ENCODE measurements around the gene TMEM163.

Gene TMEM163

DNA sequence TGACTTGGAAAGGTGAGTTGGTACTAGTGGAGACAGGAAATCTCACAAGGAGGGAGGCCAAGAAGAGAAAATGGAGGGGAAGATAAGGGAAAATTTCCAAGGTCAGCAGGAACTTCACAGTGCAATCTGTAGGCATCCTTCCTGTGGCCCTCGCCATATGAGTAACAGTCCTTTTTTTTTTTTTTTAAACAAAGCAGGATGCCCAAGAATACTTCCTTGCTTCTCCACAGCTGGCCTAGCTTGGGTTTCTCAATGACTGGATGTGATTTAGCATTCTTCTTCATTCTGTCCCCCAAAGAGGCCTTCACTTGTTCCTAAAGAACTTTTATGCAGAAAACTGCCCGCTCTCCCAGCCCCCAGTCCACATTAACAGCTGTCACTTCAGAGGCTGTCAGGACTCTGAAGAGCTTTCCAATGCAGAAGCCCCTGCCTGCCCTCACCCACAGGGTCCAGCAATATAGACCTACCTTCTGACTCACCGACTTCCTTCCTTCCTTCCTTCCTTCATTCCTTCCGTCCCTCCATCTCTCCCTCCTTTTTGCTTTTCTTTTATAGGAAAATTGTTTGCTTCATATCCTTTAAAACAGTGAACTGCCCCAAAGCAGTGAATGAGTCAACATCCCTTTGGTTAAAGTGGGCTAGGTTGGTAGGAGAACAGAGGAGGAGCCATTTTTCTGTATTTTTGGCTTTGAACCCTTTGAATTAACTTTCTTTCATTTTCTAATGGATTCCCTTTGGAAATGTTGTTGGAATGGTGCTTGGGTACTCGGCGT lies 292.9 kb downstream of the TMEM163 start:
- no peak for FAIRE-seq

DNA sequence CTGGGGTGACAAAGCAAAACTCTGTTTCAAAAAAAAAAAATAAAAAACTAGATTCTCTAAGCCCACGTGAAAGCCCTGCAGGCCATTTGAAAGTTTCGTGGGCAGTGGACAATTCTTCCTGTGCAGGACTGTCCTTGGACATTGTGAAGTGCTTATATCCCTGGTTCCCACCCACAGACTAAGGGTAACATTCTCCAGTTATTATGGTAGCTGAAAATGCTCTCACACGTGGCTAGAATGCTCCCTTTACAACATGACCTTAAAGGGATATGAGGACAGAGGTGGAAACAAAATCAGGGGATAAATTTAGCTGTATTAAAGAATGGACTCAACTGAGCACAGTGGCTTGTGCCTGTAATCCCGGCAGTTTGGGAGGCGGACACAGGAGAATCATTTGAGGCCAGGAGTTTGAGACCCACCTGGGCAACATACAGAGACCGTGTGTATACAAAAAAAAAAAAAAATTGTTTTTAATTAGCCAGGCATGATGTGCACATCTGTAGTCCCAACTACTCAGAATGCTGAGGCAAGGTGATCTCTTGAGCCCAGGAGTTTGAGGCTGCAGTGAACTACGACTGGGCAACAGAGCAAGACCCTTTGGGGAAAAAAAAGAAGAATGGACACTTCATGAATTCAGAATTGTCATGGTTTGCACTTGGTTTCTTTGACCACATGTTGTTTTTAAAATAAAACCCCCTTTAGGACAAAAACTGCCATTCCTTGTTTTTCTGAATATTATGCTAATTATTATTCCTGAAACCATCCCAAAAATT lies 297.1 kb downstream of the TMEM163 start:
- no peak for FAIRE-seq

DNA sequence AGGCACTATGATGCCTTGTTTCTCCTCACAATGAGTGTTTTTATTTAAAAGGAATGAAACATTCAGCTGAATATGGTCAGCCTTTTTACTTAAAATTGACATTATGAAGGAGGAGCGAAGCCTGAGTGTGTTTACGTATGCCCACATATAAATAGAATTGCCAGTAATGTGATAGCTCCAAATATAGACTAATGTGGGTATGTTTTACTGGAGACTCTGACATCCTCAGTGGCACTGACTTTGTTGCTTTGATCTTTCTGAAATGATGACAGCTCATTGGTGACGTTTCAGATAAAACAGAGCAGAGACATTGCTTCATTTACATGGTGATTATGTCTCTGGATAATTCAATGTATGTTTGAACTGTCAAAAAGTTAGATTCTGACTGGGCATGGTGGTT lies 297.9 kb downstream of the TMEM163 start:
- no peak for FAIRE-seq

DNA sequence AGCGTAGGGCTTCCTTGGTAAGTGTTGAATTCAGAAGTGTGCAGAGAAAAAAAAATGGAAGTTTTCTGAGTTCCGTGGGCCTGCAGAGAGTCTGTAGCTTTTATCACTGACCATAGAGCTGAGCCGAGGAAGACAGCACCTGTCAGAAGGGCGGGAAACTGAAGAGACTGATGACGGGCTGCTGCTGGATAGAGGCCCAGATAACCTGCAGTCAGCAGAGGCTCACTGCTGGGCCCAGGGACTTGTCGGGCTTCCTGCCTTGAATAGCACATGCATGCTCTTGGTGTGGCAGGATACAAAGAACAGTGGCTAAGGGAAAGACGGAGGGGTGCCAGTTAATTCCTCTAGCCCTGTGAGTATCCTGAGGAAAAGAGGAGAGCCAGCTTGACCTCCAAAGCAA lies 298.5 kb downstream of the TMEM163 start:
- no peak for FAIRE-seq

DNA sequence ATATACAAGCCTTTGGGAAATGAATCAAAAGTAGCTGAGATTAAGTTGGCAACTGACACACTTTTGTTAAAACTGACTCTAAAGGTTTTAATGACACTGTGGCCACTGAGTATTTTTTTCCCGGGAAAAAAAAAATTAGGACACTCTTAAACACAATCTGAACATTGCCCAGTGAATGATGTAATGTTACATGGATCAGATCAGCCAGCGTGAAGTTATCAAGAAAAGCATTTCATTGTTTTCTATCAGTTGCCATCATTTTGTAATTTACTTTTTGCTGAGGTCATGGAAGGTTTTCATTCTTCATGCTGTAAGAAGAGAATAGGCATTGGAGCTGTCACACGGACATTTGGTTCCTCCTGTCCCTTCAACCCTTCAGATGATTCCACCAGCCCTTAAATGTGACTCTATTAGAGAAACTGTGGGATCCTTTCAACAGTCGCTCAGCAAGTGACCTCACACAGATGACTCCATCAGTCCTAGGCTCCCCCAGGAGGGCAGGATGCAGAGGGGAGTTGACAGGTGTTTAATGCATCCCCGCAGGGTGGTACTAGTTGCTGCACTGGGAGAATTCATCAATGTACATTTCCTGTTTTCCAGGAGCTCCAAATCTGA lies 300.7 kb downstream of the TMEM163 start:
- no peak for FAIRE-seq

DNA sequence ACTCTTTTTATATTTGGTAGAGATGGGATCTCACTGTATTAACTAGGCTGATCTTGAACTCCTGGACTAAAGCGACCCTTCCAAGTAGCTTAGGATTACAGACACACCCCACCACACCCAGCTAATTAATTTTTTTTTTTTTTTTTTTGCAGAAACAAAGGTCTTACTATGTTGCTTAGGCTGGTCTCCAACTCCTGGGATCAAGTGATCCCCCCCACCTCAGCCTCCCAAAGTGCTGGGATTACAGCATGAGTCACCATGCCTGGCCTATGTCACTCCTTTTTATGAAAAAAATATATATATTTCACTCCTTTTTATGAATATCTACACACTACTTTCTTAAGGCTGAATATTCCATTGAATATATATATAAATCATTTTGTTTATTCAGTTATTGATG lies 302.2 kb downstream of the TMEM163 start:
- no peak for FAIRE-seq

DNA sequence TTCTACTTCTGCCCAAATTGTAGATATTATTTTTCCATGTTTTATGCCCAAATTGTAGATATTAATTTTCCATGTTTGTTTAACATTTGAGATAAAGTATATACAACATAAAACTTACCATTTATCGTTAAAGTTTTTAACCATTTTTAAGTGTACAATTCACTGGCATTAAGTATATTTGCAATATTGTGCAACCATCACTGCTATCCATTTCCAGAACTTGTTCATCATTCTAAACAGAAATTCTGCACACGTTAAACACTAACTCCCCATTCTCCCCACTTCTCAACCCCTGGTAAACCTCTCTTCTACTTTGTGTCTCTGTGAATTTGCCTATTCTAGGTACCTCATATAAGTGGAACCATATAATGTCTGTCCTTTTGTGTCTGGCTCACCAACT lies 302.8 kb downstream of the TMEM163 start:
- FAIRE-seq, result no peak

DNA sequence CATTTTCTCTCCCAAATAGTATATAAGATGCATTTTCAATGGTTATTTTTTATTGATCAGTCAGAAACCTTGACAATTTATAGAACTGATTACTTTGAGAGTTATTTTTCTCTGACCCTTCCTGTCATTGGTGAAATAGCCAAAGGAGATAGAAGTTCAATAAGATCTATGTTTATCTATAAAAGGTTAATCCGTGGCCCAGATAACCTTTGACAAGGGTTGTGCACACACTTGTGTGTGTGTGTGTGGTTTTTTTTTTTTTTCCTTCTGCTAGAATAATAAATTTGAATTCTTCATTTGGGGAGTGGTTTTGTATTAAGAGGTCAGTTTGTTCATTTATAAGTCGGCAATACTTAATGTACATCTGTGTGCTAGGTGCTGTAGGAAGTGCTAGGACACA lies 304.9 kb downstream of the TMEM163 start:
- no peak for FAIRE-seq

DNA sequence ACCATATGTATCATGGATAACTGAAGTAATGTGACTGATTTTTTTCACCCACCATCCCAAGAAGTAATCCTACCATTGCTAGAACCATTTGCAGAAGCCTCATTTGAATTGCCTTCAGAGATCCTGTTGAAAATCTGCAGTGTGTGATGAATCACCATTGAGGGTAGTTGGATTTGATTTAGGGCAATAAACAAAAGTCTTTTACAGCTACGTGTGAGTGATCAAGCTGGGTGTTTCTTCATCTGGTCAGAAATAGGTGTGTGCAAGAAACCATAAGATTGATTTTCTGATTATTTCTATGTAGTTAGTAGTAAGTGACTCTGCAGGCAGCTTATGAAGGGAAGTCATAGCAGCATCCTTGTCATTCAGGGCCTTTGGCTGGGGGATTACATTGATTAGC lies 305.4 kb downstream of the TMEM163 start:
- FAIRE-seq, result no peak

DNA sequence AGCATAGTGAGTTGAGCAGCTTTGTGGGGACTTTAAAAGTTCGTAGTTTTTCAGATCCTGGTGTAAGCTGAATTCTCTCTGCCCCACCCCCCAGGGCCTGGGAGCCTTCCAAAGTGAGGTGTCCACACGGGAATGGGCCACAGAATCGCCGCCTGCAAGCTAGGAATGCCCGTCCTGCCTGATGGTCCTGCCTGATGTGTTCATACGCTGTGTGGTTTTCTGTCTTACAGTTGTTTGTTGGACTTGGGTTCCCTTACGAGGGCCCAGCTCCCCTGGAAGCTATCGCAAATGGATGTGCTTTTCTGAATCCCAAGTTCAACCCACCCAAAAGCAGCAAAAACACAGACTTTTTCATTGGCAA lies 306.2 kb downstream of the TMEM163 start:
- FAIRE-seq, result no peak

DNA sequence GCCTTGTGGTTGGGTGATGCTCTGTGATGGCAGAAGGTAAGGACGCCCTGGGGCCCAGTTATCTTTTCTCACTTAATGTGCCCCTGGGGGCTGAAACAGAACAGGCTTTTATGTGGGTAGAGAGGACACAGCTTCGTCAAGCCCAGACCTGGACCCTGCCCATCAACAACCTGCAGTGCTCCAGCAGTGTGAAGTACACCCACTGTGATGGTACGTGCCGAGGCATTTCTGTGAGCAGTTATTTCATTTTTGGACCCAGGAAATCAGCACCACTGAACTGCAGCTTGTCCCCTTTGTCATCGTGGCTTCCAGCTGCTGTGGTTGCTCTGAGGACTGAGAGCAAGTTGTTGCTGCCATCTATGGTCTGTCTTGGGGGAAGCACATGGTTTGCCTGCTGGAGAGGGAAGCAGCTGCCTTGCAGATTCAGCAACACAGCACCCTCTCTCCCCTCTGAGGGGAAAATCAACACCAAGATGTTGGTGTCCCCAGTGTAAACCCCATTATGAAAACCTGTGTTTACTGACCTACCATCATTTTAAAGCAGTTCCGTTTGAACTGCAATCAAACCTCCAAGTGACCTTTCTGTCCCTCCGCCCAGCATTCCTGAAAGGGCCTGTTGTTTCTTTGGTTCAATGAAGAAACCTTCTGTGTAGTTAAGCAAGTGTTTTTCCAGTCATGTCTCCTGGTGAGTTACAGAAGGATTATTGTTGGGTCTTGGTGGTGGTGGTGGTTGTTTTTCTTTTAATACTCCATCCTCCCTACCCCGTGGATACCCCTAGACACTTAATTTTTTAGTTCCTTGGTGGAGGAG lies 306.8 kb downstream of the TMEM163 start:
- FAIRE-seq, result no peak

DNA sequence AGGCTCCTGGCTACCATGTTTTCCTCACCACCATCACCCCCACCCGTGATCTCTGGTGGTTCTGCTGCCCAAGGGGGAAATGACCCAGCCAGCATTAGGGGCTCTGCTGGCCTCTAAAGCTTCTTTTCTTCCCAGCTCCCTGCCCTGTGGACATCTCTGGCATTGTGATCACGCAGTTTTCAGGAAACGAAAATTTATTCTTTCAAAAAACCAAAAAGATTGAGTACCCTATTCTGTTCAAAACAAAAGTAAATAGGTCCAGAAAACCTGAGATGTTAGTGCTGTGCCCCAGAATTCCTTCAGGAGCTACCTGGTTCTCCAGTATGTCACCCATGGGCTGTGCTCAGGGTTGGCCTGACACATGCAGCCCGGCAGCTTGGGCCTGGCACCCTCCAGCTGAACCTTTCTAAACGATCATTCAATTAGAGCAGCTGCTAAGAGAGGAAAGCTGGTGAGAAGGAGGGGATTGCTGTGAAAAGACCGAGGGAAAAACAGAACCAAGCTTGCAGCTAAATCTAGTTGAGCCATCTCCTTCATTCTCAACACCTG lies 307.4 kb downstream of the TMEM163 start:
- FAIRE-seq, result no peak

DNA sequence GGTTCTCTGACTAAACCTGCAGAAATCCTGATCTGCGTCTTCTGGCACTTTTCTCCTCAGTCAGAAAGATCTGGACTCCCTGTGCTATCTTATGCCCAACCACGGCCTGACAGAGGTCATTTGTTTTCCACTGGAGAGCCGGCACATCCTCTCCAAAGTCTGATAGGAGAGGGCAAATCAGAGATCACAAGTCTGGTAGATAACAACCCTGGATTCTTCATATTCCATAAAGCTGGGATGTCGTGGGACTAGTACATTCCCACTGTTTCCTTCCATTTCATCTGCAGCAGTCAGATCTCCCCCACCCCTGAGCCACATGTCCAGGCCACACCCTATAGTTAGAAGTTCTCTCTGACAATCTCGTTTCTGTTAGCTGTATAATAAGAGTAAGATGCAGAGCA lies 308.0 kb downstream of the TMEM163 start:
- no peak for FAIRE-seq

DNA sequence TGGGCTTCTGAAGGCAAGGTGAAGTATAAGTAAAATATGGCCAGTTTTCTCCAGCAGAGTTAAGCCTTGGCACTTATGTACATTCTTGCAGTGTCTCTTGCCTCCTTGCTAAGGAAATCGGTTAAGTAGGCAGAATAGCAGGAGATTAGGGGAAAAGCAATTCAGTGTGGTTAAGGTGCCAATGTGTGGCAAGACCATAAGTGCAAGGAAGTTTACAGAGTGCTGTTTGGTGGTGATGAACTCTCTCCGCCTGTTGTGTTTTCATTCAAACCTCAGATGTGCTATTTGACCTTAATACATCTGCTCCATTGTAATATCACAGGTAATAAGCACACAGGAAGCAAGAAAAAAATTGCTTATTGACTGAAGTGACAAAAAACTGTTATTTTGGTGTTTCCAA lies 308.8 kb downstream of the TMEM163 start:
- no peak for FAIRE-seq

DNA sequence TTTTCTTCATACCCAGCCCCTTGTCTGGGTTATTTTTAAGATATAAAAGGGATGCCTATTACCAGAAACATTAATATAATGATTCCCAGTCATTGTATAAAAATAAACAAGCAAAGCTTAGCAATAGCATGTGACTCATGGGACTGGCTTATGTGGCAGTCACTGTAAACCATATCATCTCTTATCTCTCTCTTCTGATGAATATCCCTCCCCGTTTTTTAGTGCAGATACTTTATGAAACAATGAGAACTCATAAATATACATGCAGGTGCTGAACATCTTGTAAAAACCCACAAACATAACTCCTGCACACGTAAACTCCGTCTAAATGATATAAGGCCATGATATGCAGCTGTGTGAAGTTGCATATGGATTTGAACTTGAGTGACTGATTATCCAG lies 310.0 kb downstream of the TMEM163 start:
- FAIRE-seq, result no peak

DNA sequence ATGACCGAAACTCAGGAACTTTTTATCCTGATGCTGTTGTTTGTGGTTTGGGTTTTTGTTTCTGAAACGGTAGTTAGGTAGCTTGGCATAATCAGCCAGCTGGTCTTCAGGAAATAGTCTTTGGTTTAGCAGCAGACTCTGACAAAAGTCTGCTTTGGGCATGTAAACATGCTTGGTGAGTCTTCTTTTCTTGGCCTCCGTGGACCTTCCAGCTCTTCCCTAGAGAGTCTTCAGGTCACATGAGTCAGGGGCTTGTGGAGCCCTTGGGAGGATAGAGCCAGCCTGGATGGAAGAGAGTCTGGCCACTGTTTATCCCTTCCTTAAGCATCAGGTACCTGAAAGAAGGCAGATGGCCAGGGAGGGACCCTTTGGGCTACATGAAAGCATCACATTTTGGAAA lies 310.4 kb downstream of the TMEM163 start:
- FAIRE-seq, result no peak

DNA sequence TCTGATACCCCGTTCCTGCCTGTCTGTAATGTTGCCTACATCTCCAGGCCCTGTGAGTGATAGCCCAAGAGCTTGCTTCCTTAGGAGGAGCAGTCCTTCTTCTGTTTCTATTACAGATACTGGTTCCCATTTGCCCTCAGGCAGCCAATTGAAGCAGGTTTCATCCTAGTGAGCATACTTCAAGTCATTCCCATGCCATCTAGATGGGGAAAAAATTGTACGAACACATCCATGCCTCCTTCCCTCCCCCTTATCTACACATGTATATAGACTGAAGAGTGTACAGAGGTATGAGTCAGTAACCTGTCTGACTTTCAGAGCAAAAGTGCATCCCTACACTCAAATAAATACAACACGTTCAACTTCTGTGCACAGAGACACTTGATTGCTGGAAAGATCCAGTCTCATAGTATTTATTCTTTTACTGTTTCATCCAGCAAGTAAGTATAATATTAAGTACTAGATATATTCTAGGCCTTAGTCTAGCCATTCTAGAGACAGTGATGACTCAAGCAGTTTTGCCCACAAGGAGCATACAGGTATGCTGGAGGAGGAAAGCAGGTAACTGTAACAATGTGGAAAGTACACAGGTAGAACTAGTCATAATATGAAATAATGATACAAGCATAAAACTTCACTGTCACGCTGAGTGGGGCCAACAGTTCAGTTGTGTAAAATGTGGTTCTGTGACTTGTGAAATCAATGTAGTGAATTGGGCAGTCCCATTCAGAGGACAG lies 311.5 kb downstream of the TMEM163 start:
- FAIRE-seq, result no peak

DNA sequence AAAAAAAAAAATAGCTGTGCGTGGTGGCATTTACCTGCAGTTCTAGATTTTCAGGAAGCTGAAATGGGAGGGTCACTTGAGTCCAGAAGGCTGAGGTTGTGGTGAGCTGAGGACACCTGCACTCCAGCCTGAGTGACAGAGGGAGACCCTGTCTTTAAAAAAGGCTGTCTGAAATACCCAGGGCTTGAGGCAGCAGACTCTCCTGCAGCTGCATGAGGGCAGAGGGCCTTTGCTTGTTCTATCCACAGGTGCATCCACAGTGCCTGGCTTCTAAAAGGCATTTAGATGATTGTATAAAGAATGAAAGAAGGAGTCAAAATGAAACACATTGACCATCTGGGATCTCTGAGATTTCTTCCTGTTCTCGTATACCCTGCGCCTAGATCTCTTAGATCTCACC lies 312.1 kb downstream of the TMEM163 start:
- FAIRE-seq, result no peak

DNA sequence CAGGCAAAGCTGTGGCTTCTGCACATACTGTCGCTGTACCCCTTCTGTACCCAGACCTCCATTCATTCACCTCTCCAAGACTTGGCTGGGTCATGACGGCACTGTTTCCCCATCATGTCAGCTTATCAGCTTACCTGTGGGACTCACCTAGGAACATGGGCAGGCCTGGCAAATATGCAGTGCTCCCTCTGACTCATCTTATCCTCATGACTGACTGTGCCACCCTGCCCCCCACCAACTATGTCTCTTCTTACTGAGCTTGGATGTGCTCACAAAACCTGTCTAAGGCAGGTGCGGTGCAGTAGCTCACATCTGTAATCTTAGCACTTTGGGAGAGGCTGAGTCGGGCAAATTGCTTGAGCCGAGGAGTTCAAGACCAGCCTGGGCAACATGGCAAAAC lies 312.5 kb downstream of the TMEM163 start:
- FAIRE-seq, result no peak

All from islet of Langerhans (tissue), 1 donor.